Measurements from ENCODE around the gene PRSS16. TPM values are rescaled to one million over a fixed set of nuclear protein-coding genes. Genes with fewer than 3 reads are reported as not detected.
"Not testable (repeated sequence)": the region's sequence is repeated elsewhere in the genome, so short reads cannot be mapped to it uniquely, and the experiment has no call there.

The PRSS16 gene
- polyA plus RNA-seq, 1 donor, result 0.28 TPM

- no peak for DNase-seq
Measured at GRCh38 chr6:27242589-27243265, 4.8 kb upstream of the PRSS16 start.

GRCh38 chr6:27248783-27249182, 1.3 kb downstream of the PRSS16 start:
- no peak for DNase-seq

- DNase-seq, result no peak
Measured at GRCh38 chr6:27250277-27251111, 3.0 kb downstream of the PRSS16 start.

GRCh38 chr6:27251112-27251605, 3.7 kb downstream of the PRSS16 start:
- DNase-seq, result no peak

GRCh38 chr6:27251606-27252251, 4.2 kb downstream of the PRSS16 start:
- DNase-seq, result peak; percentile 36

GRCh38 chr6:27254566-27254965, 7.1 kb downstream of the PRSS16 start:
- no peak for DNase-seq

- no peak for DNase-seq
Measured at GRCh38 chr6:27255866-27256265, 8.4 kb downstream of the PRSS16 start.

GRCh38 chr6:27260369-27260768, 12.9 kb downstream of the PRSS16 start:
- no peak for DNase-seq

- no peak for DNase-seq
Measured at GRCh38 chr6:27260836-27261375, 13.4 kb downstream of the PRSS16 start.

GRCh38 chr6:27263886-27264285, 16.4 kb downstream of the PRSS16 start:
- DNase-seq, result no peak

GRCh38 chr6:27267003-27267402, 19.5 kb downstream of the PRSS16 start:
- DNase-seq, result not testable (repeated sequence)

GRCh38 chr6:27267857-27268434, 20.4 kb downstream of the PRSS16 start:
- DNase-seq, result no peak

GRCh38 chr6:27268803-27269202, 21.3 kb downstream of the PRSS16 start:
- no peak for DNase-seq

GRCh38 chr6:27273783-27274182, 26.3 kb downstream of the PRSS16 start:
- no peak for DNase-seq

GRCh38 chr6:27275025-27275956, 27.8 kb downstream of the PRSS16 start:
- no peak for DNase-seq

GRCh38 chr6:27279513-27280063, 32.1 kb downstream of the PRSS16 start:
- DNase-seq, result no peak

GRCh38 chr6:27280064-27280539, 32.6 kb downstream of the PRSS16 start:
- no peak for DNase-seq

- no peak for DNase-seq
Measured at GRCh38 chr6:27280540-27281000, 33.1 kb downstream of the PRSS16 start.

GRCh38 chr6:27281105-27281539, 33.6 kb downstream of the PRSS16 start:
- DNase-seq, result no peak

- DNase-seq, result no peak
Measured at GRCh38 chr6:27281569-27281968, 34.1 kb downstream of the PRSS16 start.

All from left kidney (tissue), 2 donors.